ENCODE measurements around the gene CAVIN1.

DNA sequence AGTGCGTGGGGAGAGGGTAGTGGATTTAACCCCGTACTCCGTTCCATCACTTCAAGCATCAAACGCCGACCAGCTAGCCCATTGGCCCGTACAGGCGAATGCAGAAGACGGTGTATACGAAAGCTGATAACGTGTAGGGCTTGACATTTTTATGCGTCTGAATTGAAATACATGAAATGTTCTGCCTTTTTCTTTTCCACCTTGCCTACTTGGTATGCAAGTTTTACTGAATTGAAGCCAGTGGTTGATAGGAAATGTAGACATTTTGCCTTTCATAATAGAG, 34.0 kb downstream of the CAVIN1 start:
- TF ChIP-seq, protein P1, sequence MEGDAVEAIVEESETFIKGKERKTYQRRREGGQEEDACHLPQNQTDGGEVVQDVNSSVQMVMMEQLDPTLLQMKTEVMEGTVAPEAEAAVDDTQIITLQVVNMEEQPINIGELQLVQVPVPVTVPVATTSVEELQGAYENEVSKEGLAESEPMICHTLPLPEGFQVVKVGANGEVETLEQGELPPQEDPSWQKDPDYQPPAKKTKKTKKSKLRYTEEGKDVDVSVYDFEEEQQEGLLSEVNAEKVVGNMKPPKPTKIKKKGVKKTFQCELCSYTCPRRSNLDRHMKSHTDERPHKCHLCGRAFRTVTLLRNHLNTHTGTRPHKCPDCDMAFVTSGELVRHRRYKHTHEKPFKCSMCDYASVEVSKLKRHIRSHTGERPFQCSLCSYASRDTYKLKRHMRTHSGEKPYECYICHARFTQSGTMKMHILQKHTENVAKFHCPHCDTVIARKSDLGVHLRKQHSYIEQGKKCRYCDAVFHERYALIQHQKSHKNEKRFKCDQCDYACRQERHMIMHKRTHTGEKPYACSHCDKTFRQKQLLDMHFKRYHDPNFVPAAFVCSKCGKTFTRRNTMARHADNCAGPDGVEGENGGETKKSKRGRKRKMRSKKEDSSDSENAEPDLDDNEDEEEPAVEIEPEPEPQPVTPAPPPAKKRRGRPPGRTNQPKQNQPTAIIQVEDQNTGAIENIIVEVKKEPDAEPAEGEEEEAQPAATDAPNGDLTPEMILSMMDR (IDR thresholded peaks at IDR 0.05): no peak
- TF ChIP-seq POLR2AphosphoS5 (IDR thresholded peaks at IDR 0.05) (no peak), POLR2A (IDR thresholded peaks at IDR 0.05) (no peak)
